Measurements from ENCODE around the gene SLC7A8.

GRCh38 chr14:23162005-23162404 is 21.5 kb downstream of the SLC7A8 start:
- no peak for TF ChIP-seq CTCF (conservative IDR thresholded peaks at IDR 0.05; ENCODE audit: low read depth, low read length)
- no peak for TF ChIP-seq EZH2 (IDR thresholded peaks at IDR 0.05; ENCODE audit: low read length, unreplicated experiment)

Measured in PC-3 (cell line).